IPS-18c (cell line): ENCODE results near the gene PODNL1.

Experiments used
- H3K4me3 ChIP-seq: 2 replicates; pipeline ENCODE4 v1.7.0; 2013; ENCODE audit warnings: low read depth, mild to moderate bottlenecking, low read length, moderate library complexity; ENCODE audit not compliant: insufficient read depth
- H3K9me3 ChIP-seq: one replicate; pipeline ENCODE4 v1.6.1; 2013; ENCODE audit warnings: mild to moderate bottlenecking, low read length, moderate library complexity; ENCODE audit not compliant: control insufficient read depth, insufficient read depth

PODNL1 gene

DNA sequence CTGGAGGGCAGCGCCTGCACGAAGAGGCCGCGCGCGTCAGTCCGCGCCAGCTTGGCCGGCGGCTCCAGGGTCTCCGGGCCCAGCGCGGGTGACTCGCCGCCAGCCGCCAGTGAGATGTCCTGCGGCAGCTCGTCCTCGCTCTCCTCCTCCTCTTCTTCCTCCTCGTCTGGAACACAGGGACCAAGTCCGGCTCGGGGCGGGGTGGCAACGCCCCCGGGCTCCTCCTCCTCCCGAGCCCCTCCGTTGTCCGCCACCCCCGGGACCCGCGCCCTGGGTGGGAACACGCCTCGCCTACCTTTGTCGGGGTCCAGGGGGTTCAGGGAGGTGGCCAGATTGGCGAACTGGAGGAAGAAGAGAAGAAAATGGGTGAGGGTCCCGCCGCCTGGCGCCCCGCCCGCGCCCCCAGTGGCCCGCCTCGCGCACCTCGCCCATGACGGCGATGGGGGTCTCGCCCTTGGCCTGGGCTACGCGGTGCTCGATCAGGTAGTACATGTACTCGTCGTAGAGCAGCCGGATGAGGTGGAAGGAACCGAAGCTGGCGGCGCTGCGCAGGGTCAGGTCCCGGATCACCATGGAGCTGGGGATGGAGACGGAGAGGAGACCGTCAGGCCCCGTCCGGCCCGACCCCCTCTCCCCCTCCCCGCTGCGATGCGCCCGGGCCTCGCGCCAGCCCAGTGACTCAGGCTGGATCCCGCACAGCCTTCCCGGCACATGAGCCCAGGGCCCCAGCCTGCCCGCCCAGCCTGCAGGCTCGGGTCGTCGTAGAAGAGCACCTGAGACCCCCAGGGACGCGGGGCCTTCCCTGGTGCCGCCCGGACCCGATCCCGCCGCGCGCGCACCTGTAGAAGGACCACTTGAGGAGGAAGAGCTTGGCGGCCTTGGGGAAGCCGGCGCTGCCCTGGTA, 24.7 kb upstream of the PODNL1 start:
- no peaks in the 10 kb centered on the region for H3K9me3 ChIP-seq
- peak overlapping the region; percentile 51 for H3K4me3 ChIP-seq

DNA sequence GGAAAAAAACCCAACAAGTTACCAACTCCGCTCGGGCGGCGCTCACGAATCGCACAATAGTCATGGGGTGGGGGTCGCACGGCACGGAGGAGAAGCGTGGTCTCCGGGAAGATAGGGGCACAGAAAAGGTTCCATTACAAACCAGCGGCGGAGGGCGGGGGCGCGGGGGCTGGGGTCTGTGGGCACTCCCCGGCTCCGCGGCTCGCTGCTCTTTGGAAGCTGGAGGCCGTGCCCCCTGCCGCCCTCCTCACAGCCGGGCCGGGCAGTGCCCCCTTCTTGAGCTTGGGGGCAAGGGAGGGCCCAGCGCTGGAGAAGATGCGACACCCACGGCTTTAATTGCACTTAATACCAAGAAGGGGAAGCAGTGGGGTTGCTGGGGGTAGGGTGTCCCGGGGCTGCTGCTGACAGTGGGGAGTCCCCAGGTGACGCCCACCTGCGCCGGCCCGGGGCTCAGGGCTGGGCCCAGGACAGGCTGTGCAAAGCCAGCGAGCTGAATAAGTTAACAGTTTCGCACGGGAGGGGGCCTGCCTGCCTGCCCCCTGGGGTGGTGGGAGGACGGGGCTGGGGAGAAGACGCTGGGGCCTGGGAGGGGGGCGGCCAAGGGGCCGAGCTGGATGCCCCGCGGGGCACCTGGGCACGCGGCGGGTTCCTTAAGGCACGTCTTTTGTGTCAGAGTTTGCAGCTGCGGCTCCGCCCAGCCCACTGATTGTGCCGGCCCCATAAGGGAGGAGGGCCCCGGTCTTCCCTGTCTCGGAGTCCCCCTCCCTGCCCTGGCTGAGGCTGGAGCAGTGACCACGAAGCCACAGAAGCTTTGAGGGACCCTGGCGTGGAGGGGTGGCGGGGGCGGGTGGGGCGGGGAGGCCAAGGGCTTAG, 23.8 kb upstream of the PODNL1 start:
- Histone ChIP-seq H3K4me3 (peak overlapping the region; percentile 51), H3K9me3 (no peaks in the 10 kb centered on the region)

DNA sequence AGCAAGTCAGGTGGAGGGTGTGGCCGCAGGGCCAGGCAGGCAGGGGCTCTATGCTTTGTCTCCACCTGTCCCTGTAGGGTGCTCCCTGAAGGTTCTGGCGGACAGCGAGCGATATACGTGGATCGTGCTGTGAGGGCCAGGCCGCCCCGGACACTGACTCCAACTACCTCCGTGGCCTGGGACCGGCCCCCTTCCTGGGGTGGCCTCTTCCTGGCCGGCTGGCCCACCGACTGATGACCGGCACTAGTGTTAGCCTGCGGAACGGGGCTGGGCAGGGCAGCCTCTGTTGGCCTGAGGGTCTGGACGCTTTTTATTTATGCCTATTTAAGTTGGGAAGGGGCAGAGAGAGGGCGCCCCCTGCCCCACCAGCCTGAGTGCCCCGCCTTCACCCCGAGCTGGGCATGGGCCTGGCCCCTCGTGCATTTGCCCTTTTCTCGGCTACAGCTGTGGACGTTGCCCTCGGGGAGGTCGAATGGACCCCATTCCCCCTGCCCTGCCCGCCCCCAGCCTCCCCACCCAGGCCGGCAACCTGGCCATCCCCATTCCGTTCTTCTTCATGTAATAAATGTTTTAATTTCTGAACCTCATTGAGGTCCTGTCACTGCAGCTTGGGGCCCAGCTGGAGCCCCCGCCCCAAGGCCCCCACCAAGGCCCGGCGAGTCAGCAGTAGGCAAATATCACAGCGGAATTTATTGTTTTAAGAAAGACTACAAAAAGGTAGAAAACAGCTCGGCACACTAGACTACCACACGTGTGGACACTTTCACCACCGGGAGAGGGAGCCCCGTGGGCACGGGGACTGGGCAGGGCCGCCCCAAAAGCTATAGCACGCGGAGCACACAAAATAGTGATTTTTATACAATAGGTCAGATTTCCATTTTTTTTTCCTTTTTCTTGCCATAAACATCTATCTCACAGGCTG, 22.9 kb upstream of the PODNL1 start:
- Histone ChIP-seq H3K4me3 (no peak overlapping the region), H3K9me3 (no peaks in the 10 kb centered on the region)

- H3K4me3 ChIP-seq = no peak overlapping the region
- H3K9me3 ChIP-seq = no peaks in the 10 kb centered on the region
Measured at GRCh38 chr19:13959962-13960862, 22.0 kb upstream of the PODNL1 start.

- Histone ChIP-seq H3K4me3 (no peak overlapping the region), H3K9me3 (no peaks in the 10 kb centered on the region)
Measured at GRCh38 chr19:13959141-13959961, 21.1 kb upstream of the PODNL1 start.

DNA sequence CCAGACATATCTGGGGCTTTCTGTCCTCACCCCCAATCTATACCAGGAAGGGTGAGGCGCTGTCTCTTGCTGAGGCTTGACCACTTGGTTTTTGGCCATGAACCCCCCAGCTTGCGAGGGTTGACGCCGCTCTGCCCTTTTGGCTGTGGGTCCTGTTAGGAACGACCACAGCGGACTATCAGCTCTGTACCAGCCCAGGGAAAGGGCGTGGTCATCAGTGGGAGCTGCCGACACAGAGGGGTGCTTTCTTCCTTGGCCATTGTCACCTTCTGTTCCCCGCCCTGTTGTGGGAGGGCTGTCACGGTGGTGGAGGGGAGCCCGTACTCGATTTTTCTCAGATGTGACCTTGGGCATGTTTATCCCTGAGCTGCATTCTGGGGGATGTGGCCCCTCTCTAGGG, 19.8 kb upstream of the PODNL1 start:
- Histone ChIP-seq H3K4me3 (no peak overlapping the region), H3K9me3 (no peaks in the 10 kb centered on the region)

DNA sequence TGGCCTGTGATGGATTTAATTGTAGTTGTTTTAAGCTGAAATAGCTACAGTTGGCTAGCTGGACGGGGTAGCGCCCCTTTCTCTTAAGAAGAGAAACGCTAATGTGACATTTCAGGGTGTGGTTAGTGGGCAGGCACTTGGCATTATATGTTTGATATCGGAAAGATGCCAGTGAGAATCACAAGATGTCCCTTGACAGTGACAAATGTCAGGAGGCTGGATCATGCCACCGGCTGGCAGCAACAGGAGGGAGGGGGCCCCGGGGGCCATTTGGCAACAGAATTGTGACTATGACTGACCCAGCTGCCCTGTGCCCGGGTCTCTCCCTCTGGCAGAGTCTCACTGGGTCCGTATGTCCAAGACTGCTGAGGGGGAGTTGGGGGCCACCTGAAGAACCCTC, 18.8 kb upstream of the PODNL1 start:
- Histone ChIP-seq H3K9me3 (no peaks in the 10 kb centered on the region), H3K4me3 (no peak overlapping the region)

DNA sequence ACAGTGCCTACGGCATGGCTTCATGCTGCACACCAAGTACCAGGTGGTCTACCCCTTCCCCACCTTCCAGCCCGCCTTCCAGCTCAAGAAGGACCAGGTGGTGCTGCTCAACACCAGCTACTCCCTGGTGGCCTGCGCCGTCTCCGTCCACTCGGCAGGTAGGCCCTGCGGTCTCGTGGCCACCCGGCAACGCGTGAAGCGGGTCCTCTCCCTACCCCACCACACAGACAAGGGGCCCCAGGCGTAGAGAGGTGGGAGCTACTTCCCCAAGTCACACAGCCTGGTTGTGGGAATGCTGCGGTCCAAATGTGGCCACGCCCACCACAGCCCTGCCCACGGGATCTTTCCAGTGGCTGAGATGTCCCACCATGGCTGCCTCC, 18.1 kb upstream of the PODNL1 start:
- Histone ChIP-seq H3K4me3 (no peak overlapping the region), H3K9me3 (no peaks in the 10 kb centered on the region)

DNA sequence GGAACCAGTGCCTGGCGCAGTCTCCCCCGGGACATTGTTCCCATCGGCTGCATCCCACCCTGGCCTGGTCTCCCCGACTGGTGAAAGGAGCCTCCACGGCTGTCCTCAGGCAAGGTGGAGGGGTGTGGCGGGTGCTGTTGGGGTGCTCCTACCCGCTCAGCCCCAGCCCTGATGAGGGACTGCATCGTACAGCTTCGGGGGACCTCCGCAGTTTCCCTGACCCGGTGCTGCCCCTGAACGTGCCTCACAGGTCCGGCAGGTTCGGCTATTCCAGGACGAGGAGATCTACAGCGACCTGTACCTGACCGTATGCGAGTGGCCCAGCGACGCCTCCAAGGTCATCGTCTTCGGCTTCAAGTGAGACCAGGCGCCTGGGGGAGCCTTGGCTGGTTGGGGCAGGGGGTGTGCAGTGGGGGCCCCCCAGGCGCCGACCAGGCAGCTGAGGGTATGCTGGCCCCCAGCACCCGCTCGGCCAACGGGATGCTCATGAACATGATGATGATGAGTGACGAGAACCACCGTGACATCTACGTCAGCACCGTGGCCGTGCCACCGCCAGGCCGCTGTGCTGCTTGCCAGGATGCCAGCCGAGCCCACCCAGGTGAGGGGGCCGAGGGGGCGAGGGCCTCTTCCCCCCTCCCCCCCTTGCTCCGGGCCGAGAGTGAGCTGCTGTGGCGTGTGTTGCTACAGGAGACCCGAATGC, 17.6 kb upstream of the PODNL1 start:
- H3K4me3 ChIP-seq = no peak overlapping the region
- H3K9me3 ChIP-seq = no peaks in the 10 kb centered on the region

DNA sequence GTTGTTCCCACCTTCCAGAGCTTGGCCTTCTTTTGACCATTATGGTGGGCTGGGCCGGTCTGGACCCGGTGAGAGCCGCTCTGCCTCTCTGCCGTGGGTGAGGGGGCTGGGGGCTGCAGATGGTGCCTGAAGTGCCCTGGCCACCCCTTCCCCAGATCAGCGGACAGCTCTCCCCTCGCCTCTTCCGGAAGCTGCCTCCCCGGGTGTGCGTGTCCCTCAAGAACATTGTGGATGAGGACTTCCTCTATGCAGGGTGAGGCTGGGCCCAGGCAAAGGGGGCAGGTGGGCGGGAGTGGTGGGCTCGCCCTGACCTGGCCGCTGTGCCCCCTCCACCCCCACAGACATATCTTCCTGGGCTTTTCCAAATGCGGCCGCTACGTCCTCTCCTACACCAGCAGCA, 16.0 kb upstream of the PODNL1 start:
- H3K9me3 ChIP-seq = no peaks in the 10 kb centered on the region
- no peak overlapping the region for H3K4me3 ChIP-seq

- no peaks in the 10 kb centered on the region for H3K9me3 ChIP-seq
- peak overlapping the region; percentile 80 for H3K4me3 ChIP-seq
Measured at GRCh38 chr19:13952931-13953531, 14.8 kb upstream of the PODNL1 start.

DNA sequence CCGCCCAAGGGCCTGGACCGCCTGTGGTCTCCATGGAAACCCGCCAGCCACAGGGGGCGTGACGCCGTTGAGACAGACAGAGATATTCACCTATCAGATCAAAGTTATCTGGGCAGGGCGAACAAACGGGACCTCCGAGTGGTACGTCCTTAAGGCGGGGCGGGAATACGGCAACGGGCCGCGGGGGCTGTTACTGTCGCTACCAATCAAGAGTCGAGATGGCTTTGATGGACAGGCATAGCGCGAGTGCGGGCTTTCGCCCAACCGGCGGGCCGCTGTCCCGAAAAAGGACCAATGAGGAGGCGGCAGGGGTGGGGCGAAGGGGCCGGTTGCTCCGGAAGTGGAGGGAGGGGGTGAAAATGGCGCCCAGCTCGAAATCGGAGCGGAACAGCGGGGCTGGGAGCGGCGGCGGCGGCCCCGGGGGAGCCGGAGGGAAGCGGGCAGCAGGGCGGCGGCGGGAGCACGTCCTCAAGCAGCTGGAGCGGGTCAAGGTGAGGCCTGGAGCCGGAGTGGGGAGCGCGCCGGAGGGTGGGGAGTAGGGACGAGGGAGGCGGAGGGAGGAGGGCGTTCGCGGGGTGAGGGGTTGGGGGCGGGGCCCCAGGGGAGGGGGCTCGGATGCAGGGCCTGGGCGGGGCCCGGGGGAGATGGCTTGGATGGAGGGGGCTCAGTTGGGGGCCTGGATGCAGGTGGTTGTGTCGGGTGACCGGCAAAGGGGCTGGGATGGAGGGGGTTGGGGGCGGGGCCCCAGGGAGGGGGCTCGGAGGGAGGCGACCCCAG, 14.1 kb upstream of the PODNL1 start, which contains the start of gene DCAF15:
TSS of gene DCAF15 (plus strand) at position 356 of the 777 bp plus-strand sequence. CDS start at position 360, 4 bp downstream.
- Histone ChIP-seq H3K9me3 (no peaks in the 10 kb centered on the region), H3K4me3 (peak within 1 kb of the TSS; percentile 87)

- peak overlapping the region; percentile 56 for H3K4me3 ChIP-seq
- H3K9me3 ChIP-seq = no peaks in the 10 kb centered on the region
Measured at GRCh38 chr19:13951799-13952153, 13.6 kb upstream of the PODNL1 start.

- Histone ChIP-seq H3K9me3 (no peaks in the 10 kb centered on the region), H3K4me3 (no peak overlapping the region)
Measured at GRCh38 chr19:13951043-13951442, 12.8 kb upstream of the PODNL1 start.
